Duodenal mucosa (tissue), 2 donors: ENCODE measurements around the gene LRRC3B.

ENCODE experiments used
- H3K27ac ChIP-seq: one replicate; pipeline ENCODE4 v1.7.0; 2013; ENCODE audit warnings: low read depth, low read length
- H3K27me3 ChIP-seq, 2 donors: one replicate each; pipeline ENCODE4 v1.7.0; 2013; ENCODE audit warnings: low read length in 2 of 2, control low read depth in 1 of 2; ENCODE audit not compliant: insufficient read depth in 2 of 2, control insufficient read depth in 1 of 2
- H3K36me3 ChIP-seq, 2 donors: one replicate each; pipeline ENCODE4 v1.7.0; 2013; ENCODE audit warnings: low read length in 2 of 2, control low read depth in 1 of 2; ENCODE audit not compliant: insufficient read depth in 2 of 2, control insufficient read depth in 1 of 2
- H3K4me1 ChIP-seq, 2 donors: one replicate each; pipeline ENCODE4 v1.7.0; 2013; ENCODE audit warnings: low read length in 2 of 2, control low read depth in 1 of 2; ENCODE audit not compliant: insufficient read depth in 2 of 2, control insufficient read depth in 1 of 2
- H3K4me3 ChIP-seq, 2 donors: one replicate each; pipeline ENCODE4 v1.7.0; 2013; ENCODE audit warnings: low read length in 2 of 2, low read depth in 1 of 2
- H3K9ac ChIP-seq, 2 donors: one replicate each; pipeline ENCODE4 v1.7.0; 2013; ENCODE audit warnings: low read length in 2 of 2, low read depth in 1 of 2
- H3K9me3 ChIP-seq, 2 donors: one replicate each; pipeline ENCODE4 v1.7.0; 2013; ENCODE audit warnings: low read length in 2 of 2, control low read depth in 1 of 2; ENCODE audit not compliant: control insufficient read depth in 1 of 2

LRRC3B gene

GRCh38 chr3:26699553-26699952 lies 77.0 kb downstream of the LRRC3B start:
- no peak overlapping the region for H3K4me3 ChIP-seq
- H3K9me3 ChIP-seq = peaks cover 0 to 2% of the 10 kb centered on the region in 2 donors
- H3K36me3 ChIP-seq = no peaks in the 10 kb centered on the region
- H3K27me3 ChIP-seq = no peaks in the 10 kb centered on the region
- H3K9ac ChIP-seq = no peak overlapping the region
- H3K4me1 ChIP-seq = no peaks in the 10 kb centered on the region
- H3K27ac ChIP-seq = no peak overlapping the region

DNA sequence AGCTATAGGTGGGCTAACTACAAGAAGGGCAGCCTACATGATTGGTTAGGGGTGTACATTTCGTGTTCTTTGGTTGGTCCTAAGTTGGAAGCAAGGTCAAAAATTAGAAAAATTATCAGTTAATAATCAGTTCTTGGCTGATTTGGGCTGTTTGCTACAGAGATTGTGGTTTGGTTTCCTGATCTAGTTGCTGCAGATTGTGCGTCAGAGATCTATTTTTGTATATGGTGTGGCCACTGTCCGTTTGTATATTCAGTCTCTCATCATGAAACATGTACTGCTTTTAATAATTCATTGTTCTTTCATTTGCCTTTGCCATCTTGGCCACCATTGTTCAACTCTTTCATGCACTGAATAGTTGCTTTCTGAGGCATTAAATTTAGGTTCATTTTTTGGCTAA lies 80.9 kb downstream of the LRRC3B start:
- Histone ChIP-seq H3K9ac (no peak overlapping the region), H3K27me3 (no peaks in the 10 kb centered on the region), H3K4me3 (no peak overlapping the region), H3K9me3 (peaks cover 0 to 2% of the 10 kb centered on the region in 2 donors), H3K36me3 (no peaks in the 10 kb centered on the region), H3K27ac (no peak overlapping the region), H3K4me1 (no peaks in the 10 kb centered on the region)

GRCh38 chr3:26704736-26705135 lies 82.2 kb downstream of the LRRC3B start:
- Histone ChIP-seq H3K4me1 (no peaks in the 10 kb centered on the region), H3K9me3 (peaks cover 0 to under 1% of the 10 kb centered on the region in 2 donors), H3K4me3 (no peak overlapping the region)

GRCh38 chr3:26708501-26708900 lies 85.9 kb downstream of the LRRC3B start:
- Histone ChIP-seq H3K4me1 (no peaks in the 10 kb centered on the region), H3K4me3 (no peak overlapping the region), H3K27ac (no peak overlapping the region), H3K36me3 (no peaks in the 10 kb centered on the region), H3K9me3 (no peaks in the 10 kb centered on the region), H3K27me3 (no peaks in the 10 kb centered on the region), H3K9ac (no peak overlapping the region)

More at GRCh38 chr3:26704736-26705135, 82.2 kb downstream of the LRRC3B start:
- Histone ChIP-seq H3K27me3 (no peaks in the 10 kb centered on the region), H3K27ac (no peak overlapping the region), H3K9ac (no peak overlapping the region), H3K36me3 (no peaks in the 10 kb centered on the region)

- no peak overlapping the region for H3K27ac ChIP-seq
- H3K9ac ChIP-seq = no peak overlapping the region
- no peaks in the 10 kb centered on the region for H3K36me3 ChIP-seq
- H3K9me3 ChIP-seq = no peaks in the 10 kb centered on the region
- H3K4me1 ChIP-seq = no peaks in the 10 kb centered on the region
- H3K27me3 ChIP-seq = no peaks in the 10 kb centered on the region
- no peak overlapping the region for H3K4me3 ChIP-seq
These were observed 89.8 kb downstream of the LRRC3B start for GRCh38 chr3:26712211-26713026.

DNA sequence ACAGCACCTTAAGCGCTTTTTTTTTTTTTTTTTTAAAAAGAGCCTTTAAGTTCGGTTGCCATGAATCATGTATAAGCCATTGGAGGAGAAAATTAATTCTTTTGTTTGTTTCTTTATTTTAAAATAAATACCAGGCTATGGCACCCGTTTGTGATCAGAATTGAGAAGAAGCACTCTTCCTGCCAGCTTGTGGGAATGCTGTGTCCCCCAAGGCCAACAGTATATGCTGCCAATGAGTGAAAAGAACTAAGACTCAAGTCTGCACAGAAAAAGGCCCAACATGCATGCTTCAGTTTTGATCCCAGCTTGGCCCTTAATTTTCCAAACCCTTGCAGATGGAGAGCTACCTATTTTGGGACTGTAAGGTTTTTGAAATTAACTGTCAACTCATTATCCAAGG lies 90.5 kb downstream of the LRRC3B start:
- no peak overlapping the region for H3K4me3 ChIP-seq
- H3K9me3 ChIP-seq = no peaks in the 10 kb centered on the region
- H3K9ac ChIP-seq = no peak overlapping the region
- no peaks in the 10 kb centered on the region for H3K27me3 ChIP-seq
- no peaks in the 10 kb centered on the region for H3K4me1 ChIP-seq
- no peaks in the 10 kb centered on the region for H3K36me3 ChIP-seq
- no peak overlapping the region for H3K27ac ChIP-seq

GRCh38 chr3:26714485-26714884 lies 91.9 kb downstream of the LRRC3B start:
- H3K9ac ChIP-seq = no peak overlapping the region
- H3K4me1 ChIP-seq = no peaks in the 10 kb centered on the region
- no peak overlapping the region for H3K27ac ChIP-seq
- H3K36me3 ChIP-seq = no peaks in the 10 kb centered on the region
- H3K9me3 ChIP-seq = no peaks in the 10 kb centered on the region
- no peak overlapping the region for H3K4me3 ChIP-seq
- no peaks in the 10 kb centered on the region for H3K27me3 ChIP-seq

GRCh38 chr3:26715431-26715830 lies 92.9 kb downstream of the LRRC3B start:
- H3K4me3 ChIP-seq = no peak overlapping the region
- no peaks in the 10 kb centered on the region for H3K27me3 ChIP-seq
- H3K27ac ChIP-seq = no peak overlapping the region
- no peak overlapping the region for H3K9ac ChIP-seq
- no peaks in the 10 kb centered on the region for H3K4me1 ChIP-seq
- no peaks in the 10 kb centered on the region for H3K36me3 ChIP-seq
- no peaks in the 10 kb centered on the region for H3K9me3 ChIP-seq

DNA sequence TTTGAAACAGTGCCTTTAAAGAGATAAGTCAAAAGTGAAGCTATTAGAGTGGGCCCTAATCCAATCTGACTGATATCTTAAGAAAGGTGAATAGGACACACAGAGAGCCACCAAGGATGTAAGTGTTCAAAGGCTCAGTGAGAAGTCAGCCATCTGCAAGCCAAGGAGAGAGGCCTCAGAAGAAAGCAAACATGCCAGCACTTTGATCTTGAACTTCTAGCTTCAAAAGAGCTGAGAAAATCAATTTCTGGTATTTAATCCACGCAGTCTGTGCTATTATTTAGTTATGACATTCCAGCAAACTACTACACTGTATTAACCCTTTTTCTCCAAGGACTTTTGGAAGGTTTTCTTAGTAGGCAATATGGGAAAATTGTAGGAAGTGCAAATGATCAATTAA lies 95.7 kb downstream of the LRRC3B start:
- H3K9ac ChIP-seq = no peak overlapping the region
- no peaks in the 10 kb centered on the region for H3K4me1 ChIP-seq
- no peaks in the 10 kb centered on the region for H3K27me3 ChIP-seq
- no peak overlapping the region for H3K27ac ChIP-seq
- no peaks in the 10 kb centered on the region for H3K36me3 ChIP-seq
- no peak overlapping the region for H3K4me3 ChIP-seq
- no peaks in the 10 kb centered on the region for H3K9me3 ChIP-seq

GRCh38 chr3:26719134-26719533 lies 96.6 kb downstream of the LRRC3B start:
- no peaks in the 10 kb centered on the region for H3K36me3 ChIP-seq
- H3K27ac ChIP-seq = no peak overlapping the region
- no peaks in the 10 kb centered on the region for H3K27me3 ChIP-seq
- no peaks in the 10 kb centered on the region for H3K4me1 ChIP-seq
- H3K4me3 ChIP-seq = no peak overlapping the region
- H3K9ac ChIP-seq = no peak overlapping the region
- peaks cover 0 to 4% of the 10 kb centered on the region in 2 donors for H3K9me3 ChIP-seq
